Upper lobe of right lung (tissue), 1 donor: ENCODE data around the gene NUBPL. TPM values are rescaled to one million over a fixed set of nuclear protein-coding genes. Genes with fewer than 3 reads are reported as not detected.

Experiments used
- ATAC-seq: fragments of 200-7000 bp; cut with Tn5 transposase; one replicate; pipeline ENCODE4 v1.9.1; 2020; ENCODE audit warnings: mild to moderate bottlenecking, moderate library complexity
- DNase-seq: peaks from one replicate; pipeline ENCODE4 v3.0.0-alpha.2; 2020
- H3K27ac ChIP-seq: fragments of 200-600 bp; one replicate; pipeline ENCODE4 v1.8.0; 2022
- H3K27me3 ChIP-seq: fragments of 200-600 bp; one replicate; pipeline ENCODE4 v1.8.0; 2022; ENCODE audit warnings: mild to moderate bottlenecking
- H3K36me3 ChIP-seq: fragments of 200-600 bp; one replicate; pipeline ENCODE4 v1.8.0; 2022
- H3K4me1 ChIP-seq: fragments of 200-600 bp; one replicate; pipeline ENCODE4 v1.8.0; 2022
- H3K4me3 ChIP-seq: fragments of 200-600 bp; one replicate; pipeline ENCODE4 v1.8.0; 2022; ENCODE audit warnings: mild to moderate bottlenecking
- H3K9me3 ChIP-seq: fragments of 200-600 bp; one replicate; pipeline ENCODE4 v1.8.0; 2022
- intact Hi-C: fragments of 100-400 bp; cut with DNase I; formaldehyde crosslinking; loops from one replicate; pipeline ENCODE4 v1.11.0; 2022
- long read RNA-seq: library from polyadenylated mRNA; unstranded; transcript quantifications from one replicate; pipeline ENCODE4 v2.0.0, GENCODE V29; 2021
- total RNA-seq: library from RNA; stranded (reverse); fragmentation: NEBNext Ultra II Directional; extraction: Animal tissue kit (Norgen Biotek cat#: 25700); gene quantifications from one replicate; pipeline ENCODE4 v1.2.1, GENCODE V29; 2021
- TF ChIP-seq, protein P1 (sequence below): fragments of 200-600 bp; IDR thresholded peaks from one replicate; pipeline ENCODE4 v1.8.0; 2022; ENCODE audit warnings: antibody characterized with exemption
- donor health status: DM: no; HTN: yes; CAD: no; lungs with severe emphysema.

The NUBPL gene, protein sequence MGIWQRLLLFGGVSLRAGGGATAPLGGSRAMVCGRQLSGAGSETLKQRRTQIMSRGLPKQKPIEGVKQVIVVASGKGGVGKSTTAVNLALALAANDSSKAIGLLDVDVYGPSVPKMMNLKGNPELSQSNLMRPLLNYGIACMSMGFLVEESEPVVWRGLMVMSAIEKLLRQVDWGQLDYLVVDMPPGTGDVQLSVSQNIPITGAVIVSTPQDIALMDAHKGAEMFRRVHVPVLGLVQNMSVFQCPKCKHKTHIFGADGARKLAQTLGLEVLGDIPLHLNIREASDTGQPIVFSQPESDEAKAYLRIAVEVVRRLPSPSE
- total RNA-seq = 12.1 TPM
- long read RNA-seq, partial matches to known transcripts = 0 of 6 reads
- long read RNA-seq, other reads (novel, unspliced or antisense) = 3 of 6 reads

DNA sequence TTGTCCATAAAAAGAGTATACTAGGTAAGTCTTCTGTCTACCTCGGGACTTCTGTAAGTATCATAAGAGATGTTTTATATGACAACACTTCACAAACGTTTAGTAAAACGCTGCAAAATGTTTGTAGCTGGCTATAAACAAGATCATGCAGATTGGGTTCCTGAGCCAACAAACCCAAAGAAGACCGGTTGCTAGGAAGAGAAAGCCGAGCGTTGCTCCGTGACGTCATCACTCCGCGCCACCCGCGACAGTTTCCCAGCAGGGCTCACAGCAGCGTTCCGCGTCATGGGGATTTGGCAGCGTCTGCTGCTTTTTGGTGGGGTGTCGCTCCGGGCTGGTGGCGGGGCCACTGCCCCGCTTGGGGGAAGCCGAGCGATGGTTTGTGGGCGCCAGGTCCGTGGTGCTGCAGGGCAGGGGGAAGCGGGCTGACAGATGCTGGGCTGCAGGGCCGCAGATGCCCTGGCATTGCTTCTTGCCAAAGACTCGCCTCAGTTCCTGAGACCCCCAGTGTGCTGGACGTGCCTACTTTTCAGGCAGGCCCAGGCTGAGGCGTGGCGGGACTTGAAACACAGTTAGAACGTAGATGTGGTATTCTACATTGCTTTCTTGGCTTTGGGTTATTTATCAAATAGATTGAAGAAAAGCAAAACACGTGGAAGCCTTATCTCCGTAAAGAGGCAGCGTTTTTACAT lies at the start of gene NUBPL:
TSS of gene NUBPL (plus strand) at position 250 of the 692 bp plus-strand sequence. CDS start at position 286, 36 bp downstream.
- no peaks in the 10 kb centered on the region for H3K27me3 ChIP-seq
- H3K36me3 ChIP-seq = no peaks in the 10 kb centered on the region
- peak within 1 kb of the TSS; percentile 82 for H3K4me3 ChIP-seq
- no peaks in the 10 kb centered on the region for H3K4me1 ChIP-seq
- H3K9me3 ChIP-seq = no peaks in the 10 kb centered on the region
- intact Hi-C loops = no loop called here
- DNase-seq (peak; percentile 98), ATAC-seq (peak; percentile 99)
- peak within 1 kb of the TSS; percentile 94 for H3K27ac ChIP-seq
- TF ChIP-seq, protein P1, sequence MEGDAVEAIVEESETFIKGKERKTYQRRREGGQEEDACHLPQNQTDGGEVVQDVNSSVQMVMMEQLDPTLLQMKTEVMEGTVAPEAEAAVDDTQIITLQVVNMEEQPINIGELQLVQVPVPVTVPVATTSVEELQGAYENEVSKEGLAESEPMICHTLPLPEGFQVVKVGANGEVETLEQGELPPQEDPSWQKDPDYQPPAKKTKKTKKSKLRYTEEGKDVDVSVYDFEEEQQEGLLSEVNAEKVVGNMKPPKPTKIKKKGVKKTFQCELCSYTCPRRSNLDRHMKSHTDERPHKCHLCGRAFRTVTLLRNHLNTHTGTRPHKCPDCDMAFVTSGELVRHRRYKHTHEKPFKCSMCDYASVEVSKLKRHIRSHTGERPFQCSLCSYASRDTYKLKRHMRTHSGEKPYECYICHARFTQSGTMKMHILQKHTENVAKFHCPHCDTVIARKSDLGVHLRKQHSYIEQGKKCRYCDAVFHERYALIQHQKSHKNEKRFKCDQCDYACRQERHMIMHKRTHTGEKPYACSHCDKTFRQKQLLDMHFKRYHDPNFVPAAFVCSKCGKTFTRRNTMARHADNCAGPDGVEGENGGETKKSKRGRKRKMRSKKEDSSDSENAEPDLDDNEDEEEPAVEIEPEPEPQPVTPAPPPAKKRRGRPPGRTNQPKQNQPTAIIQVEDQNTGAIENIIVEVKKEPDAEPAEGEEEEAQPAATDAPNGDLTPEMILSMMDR = no peak

- H3K27me3 ChIP-seq = no peaks in the 10 kb centered on the region
- no peaks in the 10 kb centered on the region for H3K4me1 ChIP-seq
- TF ChIP-seq, protein P1 = no peak
- no peak overlapping the region for H3K27ac ChIP-seq
- DNase-seq (no peak), ATAC-seq (no peak)
- intact Hi-C loops = no loop called here
- no peaks in the 10 kb centered on the region for H3K36me3 ChIP-seq
- H3K4me3 ChIP-seq = no peak overlapping the region
- H3K9me3 ChIP-seq = no peaks in the 10 kb centered on the region
Observed at GRCh38 chr14:31527087-31527486, 34.1 kb upstream of the NUBPL start.

- Histone ChIP-seq H3K27me3 (no peaks in the 10 kb centered on the region), H3K27ac (no peak overlapping the region), H3K4me1 (no peaks in the 10 kb centered on the region), H3K36me3 (no peaks in the 10 kb centered on the region), H3K9me3 (no peaks in the 10 kb centered on the region), H3K4me3 (no peak overlapping the region)
- ATAC-seq = no peak
- no peak for DNase-seq
- intact Hi-C loops = no loop called here
- TF ChIP-seq, protein P1 = no peak
Observed at GRCh38 chr14:31527546-31527945, 33.7 kb upstream of the NUBPL start.

GRCh38 chr14:31529053-31529452 lies 32.2 kb upstream of the NUBPL start:
- intact Hi-C loops = no loop called here
- no peaks in the 10 kb centered on the region for H3K4me1 ChIP-seq
- H3K36me3 ChIP-seq = no peaks in the 10 kb centered on the region
- TF ChIP-seq, protein P1 = no peak
- ATAC-seq = no peak
- no peak overlapping the region for H3K27ac ChIP-seq
- H3K4me3 ChIP-seq = no peak overlapping the region
- H3K9me3 ChIP-seq = no peaks in the 10 kb centered on the region
- no peaks in the 10 kb centered on the region for H3K27me3 ChIP-seq
- no peak for DNase-seq

DNA sequence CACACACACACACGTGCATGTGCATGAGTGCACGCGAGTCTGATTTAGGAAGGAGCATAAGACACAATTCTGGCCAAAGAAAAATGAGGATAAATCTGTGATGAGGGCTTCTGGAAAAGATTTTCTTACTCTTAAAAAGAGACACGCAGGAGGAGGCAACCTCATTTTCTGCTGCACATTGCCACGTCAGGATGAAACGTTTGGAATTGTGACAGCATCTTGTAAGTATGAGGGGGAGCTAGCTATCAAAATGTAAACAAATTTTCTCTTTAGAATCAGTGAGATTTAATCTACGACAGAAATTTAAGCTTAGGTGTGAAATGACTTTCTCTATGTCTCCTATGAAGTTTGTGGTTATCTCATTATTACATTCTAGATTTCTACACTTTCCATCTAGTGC lies 31.1 kb upstream of the NUBPL start:
- intact Hi-C loops = no loop called here

More for the DNA sequence above, 31.1 kb upstream of the NUBPL start:
- no peak for DNase-seq
- TF ChIP-seq, protein P1 = no peak
- Histone ChIP-seq H3K36me3 (no peaks in the 10 kb centered on the region), H3K9me3 (no peaks in the 10 kb centered on the region), H3K27ac (no peak overlapping the region), H3K4me1 (no peaks in the 10 kb centered on the region), H3K27me3 (no peaks in the 10 kb centered on the region), H3K4me3 (no peak overlapping the region)
- no peak for ATAC-seq
